ENCODE measurements around the gene IPCEF1.
A peak's percentile ranks its signal among the peaks of the same experiment; 100 is the strongest.

The IPCEF1 gene

GRCh38 chr6:154356690-154357089 is at the start of gene IPCEF1:
Gene IPCEF1, minus strand, starts transcription at chr6:154356803. Its CDS starts 90,856 bp downstream, at chr6:154265947.
- no peak for TF ChIP-seq MAX (IDR thresholded peaks at IDR 0.05; ENCODE audit: low read depth, low read length)
- TF ChIP-seq POLR2A (IDR thresholded peaks at IDR 0.05; ENCODE audit: extremely low read depth, insufficient read length), result no peak
- TF ChIP-seq MYC (IDR thresholded peaks at IDR 0.05; ENCODE audit: low read depth, low read length), result no peak
- TF ChIP-seq CTCF (IDR thresholded peaks at IDR 0.05; ENCODE audit: low read depth, low read length), result no peak
- no peak within 1 kb of the TSS for H3K4me3 ChIP-seq (ENCODE audit: low read depth, low read length)
- peak; percentile 71 for DNase-seq (ENCODE audit: low read depth)

GRCh38 chr6:154406301-154406700 is 49.7 kb upstream of the IPCEF1 start:
- TF ChIP-seq POLR2A (IDR thresholded peaks at IDR 0.05; ENCODE audit: extremely low read depth, insufficient read length), result no peak
- TF ChIP-seq CTCF (IDR thresholded peaks at IDR 0.05; ENCODE audit: low read depth, low read length), result no peak
- TF ChIP-seq MAX (IDR thresholded peaks at IDR 0.05; ENCODE audit: low read depth, low read length), result no peak
- TF ChIP-seq MYC (IDR thresholded peaks at IDR 0.05; ENCODE audit: low read depth, low read length), result no peak
- no peak for DNase-seq (ENCODE audit: low read depth)
- no peak overlapping the region for H3K4me3 ChIP-seq (ENCODE audit: low read depth, low read length)

- no peak overlapping the region for H3K4me3 ChIP-seq (ENCODE audit: low read depth, low read length)
- no peak for DNase-seq (ENCODE audit: low read depth)
- TF ChIP-seq MYC (IDR thresholded peaks at IDR 0.05; ENCODE audit: low read depth, low read length), result no peak
- no peak for TF ChIP-seq MAX (IDR thresholded peaks at IDR 0.05; ENCODE audit: low read depth, low read length)
- no peak for TF ChIP-seq POLR2A (IDR thresholded peaks at IDR 0.05; ENCODE audit: extremely low read depth, insufficient read length)
- no peak for TF ChIP-seq CTCF (IDR thresholded peaks at IDR 0.05; ENCODE audit: low read depth, low read length)
Measured at GRCh38 chr6:154404791-154405400, 48.3 kb upstream of the IPCEF1 start.

- H3K4me3 ChIP-seq (ENCODE audit: low read depth, low read length), result no peak overlapping the region
- no peak for DNase-seq (ENCODE audit: low read depth)
- no peak for TF ChIP-seq POLR2A (IDR thresholded peaks at IDR 0.05; ENCODE audit: extremely low read depth, insufficient read length)
- no peak for TF ChIP-seq MAX (IDR thresholded peaks at IDR 0.05; ENCODE audit: low read depth, low read length)
- no peak for TF ChIP-seq MYC (IDR thresholded peaks at IDR 0.05; ENCODE audit: low read depth, low read length)
- no peak for TF ChIP-seq CTCF (IDR thresholded peaks at IDR 0.05; ENCODE audit: low read depth, low read length)
Measured at GRCh38 chr6:154403788-154404187, 47.2 kb upstream of the IPCEF1 start.

- TF ChIP-seq MAX (IDR thresholded peaks at IDR 0.05; ENCODE audit: low read depth, low read length) (no peak), MYC (IDR thresholded peaks at IDR 0.05; ENCODE audit: low read depth, low read length) (no peak), CTCF (IDR thresholded peaks at IDR 0.05; ENCODE audit: low read depth, low read length) (no peak)
- no peak overlapping the region for H3K4me3 ChIP-seq (ENCODE audit: low read depth, low read length)
- DNase-seq (ENCODE audit: low read depth), result no peak
Measured at GRCh38 chr6:154402081-154402780, 45.6 kb upstream of the IPCEF1 start.

Measured in NB4 (cell line).